Natural killer cell treated with Interleukin-12 subunit alpha and Interleukin-12 subunit beta and Interleukin-15 and Interleukin-18, amount 100 ng/mL, for 72 hours (primary cell): ENCODE results near the gene VPS50. TPM values are rescaled to one million over a fixed set of nuclear protein-coding genes. Genes with fewer than 3 reads are reported as not detected.
"Not testable (repeated sequence)": the region's sequence is repeated elsewhere in the genome, so short reads cannot be mapped to it uniquely, and the experiment has no call there.

Experiments used
- ATAC-seq, 2 donors: fragments of 150-1000 bp; cut with Tn5 transposase in 1 of 2; sonication (Bioruptor Pico), chemical (Tn5 transposase) in 1 of 2; 2 replicates each; pipeline ENCODE4 v1.10.0; 2021
- DNase-seq: peaks from one replicate; pipeline ENCODE4 v3.0.0; 2022; ENCODE audit warnings: low spot score
- H3K27ac Mint-ChIP-seq, 2 donors: 1 replicate in 1 of 2; 2 replicates in 1 of 2; pipeline ENCODE4 v1.8.0; 2022; ENCODE audit warnings: mixed read lengths in 2 of 2, mild to moderate bottlenecking in 1 of 2, moderate library complexity in 1 of 2
- H3K27me3 Mint-ChIP-seq, 2 donors: 1 replicate in 1 of 2; 2 replicates in 1 of 2; pipeline ENCODE4 v1.8.0; 2022; ENCODE audit warnings: mixed read lengths in 2 of 2
- H3K36me3 Mint-ChIP-seq: one replicate; pipeline ENCODE4 v1.8.0; 2022; ENCODE audit warnings: mixed read lengths
- H3K4me1 Mint-ChIP-seq, 2 donors: 1 replicate in 1 of 2; 2 replicates in 1 of 2; pipeline ENCODE4 v1.8.0; 2022; ENCODE audit warnings: low read depth in 2 of 2, mixed read lengths in 2 of 2, mild to moderate bottlenecking in 1 of 2
- H3K4me3 Mint-ChIP-seq: one replicate; pipeline ENCODE4 v1.8.0; 2022; ENCODE audit warnings: mixed read lengths
- H3K9me3 Mint-ChIP-seq: 2 replicates; pipeline ENCODE4 v1.8.0; 2022; ENCODE audit warnings: mixed read lengths
- total RNA-seq, 2 donors: library from RNA; stranded (reverse); gene quantifications; one replicate each; pipeline ENCODE4 v1.2.3, GENCODE V29; 2022

Gene VPS50
- total RNA-seq, 2 donors from 2014 or later, result 19.2 to 30.9 TPM

DNA sequence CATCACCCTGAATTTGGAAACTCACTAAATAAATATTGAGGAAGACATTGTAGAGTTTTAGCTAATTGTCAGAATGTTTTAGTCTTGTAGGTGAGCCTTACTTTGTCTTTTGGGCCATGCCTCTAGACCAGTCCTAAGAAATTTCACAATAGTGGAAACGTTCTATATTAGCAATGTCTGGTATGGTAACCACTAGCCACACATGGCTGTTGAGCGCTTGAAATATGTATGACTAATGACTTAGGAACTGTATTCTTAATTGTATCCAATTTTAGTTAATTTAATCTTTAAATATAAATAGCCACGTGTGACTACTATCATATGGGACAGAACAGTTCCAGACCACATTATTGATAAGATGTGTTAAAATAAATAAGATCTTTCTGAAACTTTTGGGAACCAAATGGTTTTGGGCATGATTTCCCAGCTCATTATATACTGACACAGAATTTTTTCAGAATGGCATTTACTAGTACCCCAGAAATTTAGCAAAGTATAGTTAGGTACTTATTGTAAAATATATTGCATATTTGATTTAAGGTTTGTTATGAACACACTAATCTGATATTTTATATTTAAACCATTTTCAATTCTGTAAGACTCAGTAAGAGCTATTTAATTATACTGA is 95.0 kb downstream of the VPS50 start:
- H3K27ac Mint-ChIP-seq, result no peak overlapping the region
- DNase-seq, result no peak
- no peaks in the 10 kb centered on the region for H3K27me3 Mint-ChIP-seq
- H3K4me1 Mint-ChIP-seq, result no peaks in the 10 kb centered on the region
- peaks cover 8% of the 10 kb centered on the region for H3K36me3 Mint-ChIP-seq
- H3K9me3 Mint-ChIP-seq, result no peaks in the 10 kb centered on the region
- no peak for ATAC-seq
- H3K4me3 Mint-ChIP-seq, result no peak overlapping the region

DNA sequence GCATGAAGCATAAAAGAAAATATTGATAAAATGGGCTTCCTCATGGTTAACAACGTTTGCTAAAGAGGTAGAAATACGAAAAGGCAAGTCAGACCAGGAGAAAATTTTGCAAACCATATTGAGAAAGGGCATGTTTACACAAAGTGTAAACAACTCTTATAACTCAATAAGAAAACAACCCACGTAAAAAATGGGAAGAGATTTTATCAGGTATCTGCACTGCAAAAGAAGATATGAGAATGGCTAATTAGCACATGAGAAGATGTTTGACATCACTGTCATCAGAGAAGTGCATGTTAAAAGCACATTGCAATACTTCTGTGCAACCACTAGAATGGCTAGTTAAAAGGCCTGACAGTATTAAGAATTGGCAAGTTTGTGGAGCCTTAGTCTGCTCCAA is 99.5 kb downstream of the VPS50 start:
- no peaks in the 10 kb centered on the region for H3K36me3 Mint-ChIP-seq
- H3K27me3 Mint-ChIP-seq, result no peaks in the 10 kb centered on the region
- ATAC-seq (no peak), DNase-seq (no peak)
- H3K27ac Mint-ChIP-seq, result no peak overlapping the region
- no peaks in the 10 kb centered on the region for H3K9me3 Mint-ChIP-seq
- no peak overlapping the region for H3K4me3 Mint-ChIP-seq
- H3K4me1 Mint-ChIP-seq, result no peaks in the 10 kb centered on the region

GRCh38 chr7:93332172-93332571 is 100.0 kb downstream of the VPS50 start:
- H3K27me3 Mint-ChIP-seq, result no peaks in the 10 kb centered on the region
- H3K4me3 Mint-ChIP-seq, result no peak overlapping the region
- ATAC-seq (no peak), DNase-seq (no peak)
- H3K4me1 Mint-ChIP-seq, result no peaks in the 10 kb centered on the region
- H3K27ac Mint-ChIP-seq, result no peak overlapping the region
- no peaks in the 10 kb centered on the region for H3K9me3 Mint-ChIP-seq
- no peaks in the 10 kb centered on the region for H3K36me3 Mint-ChIP-seq

GRCh38 chr7:93337052-93337451 is 104.9 kb downstream of the VPS50 start:
- H3K9me3 Mint-ChIP-seq, result no peaks in the 10 kb centered on the region
- DNase-seq, result no peak
- no peak overlapping the region for H3K27ac Mint-ChIP-seq
- H3K27me3 Mint-ChIP-seq, result no peaks in the 10 kb centered on the region
- no peaks in the 10 kb centered on the region for H3K4me1 Mint-ChIP-seq
- peaks cover 21% of the 10 kb centered on the region for H3K36me3 Mint-ChIP-seq
- ATAC-seq, result no peak
- H3K4me3 Mint-ChIP-seq, result no peak overlapping the region

- not testable (repeated sequence) for DNase-seq, H3K4me1 Mint-ChIP-seq, ATAC-seq, H3K27ac Mint-ChIP-seq, H3K9me3 Mint-ChIP-seq, H3K27me3 Mint-ChIP-seq, H3K4me3 Mint-ChIP-seq
- peaks cover 26% of the 10 kb centered on the region for H3K36me3 Mint-ChIP-seq
These were observed 110.0 kb downstream of the VPS50 start for GRCh38 chr7:93342178-93342577.

- Mint-ChIP-seq H3K36me3 (peaks cover 7% of the 10 kb centered on the region), H3K4me1 (peaks cover 5 to 11% of the 10 kb centered on the region in 2 donors), H3K9me3 (no peaks in the 10 kb centered on the region), H3K27me3 (no peaks in the 10 kb centered on the region), H3K4me3 (no peak overlapping the region), H3K27ac (peak overlapping the region; percentile 5 to 19)
- DNase-seq (no peak), ATAC-seq (no peak)
These were observed 118.2 kb downstream of the VPS50 start for GRCh38 chr7:93350338-93350737.

- no peak overlapping the region for H3K27ac Mint-ChIP-seq
- ATAC-seq (no peak), DNase-seq (no peak)
- H3K27me3 Mint-ChIP-seq, result no peaks in the 10 kb centered on the region
- H3K36me3 Mint-ChIP-seq, result peaks cover 7% of the 10 kb centered on the region
- H3K4me1 Mint-ChIP-seq, result peaks cover 5 to 11% of the 10 kb centered on the region in 2 donors
- H3K9me3 Mint-ChIP-seq, result no peaks in the 10 kb centered on the region
- no peak overlapping the region for H3K4me3 Mint-ChIP-seq
These were observed 120.7 kb downstream of the VPS50 start for GRCh38 chr7:93352881-93353280.

GRCh38 chr7:93354815-93355214 is 122.6 kb downstream of the VPS50 start:
- H3K27me3 Mint-ChIP-seq, result no peaks in the 10 kb centered on the region
- H3K36me3 Mint-ChIP-seq, result peaks cover 4% of the 10 kb centered on the region
- H3K4me3 Mint-ChIP-seq, result no peak overlapping the region
- ATAC-seq (no peak), DNase-seq (no peak)
- no peak overlapping the region for H3K27ac Mint-ChIP-seq
- no peaks in the 10 kb centered on the region for H3K9me3 Mint-ChIP-seq
- peaks cover 0 to 4% of the 10 kb centered on the region in 2 donors for H3K4me1 Mint-ChIP-seq

DNA sequence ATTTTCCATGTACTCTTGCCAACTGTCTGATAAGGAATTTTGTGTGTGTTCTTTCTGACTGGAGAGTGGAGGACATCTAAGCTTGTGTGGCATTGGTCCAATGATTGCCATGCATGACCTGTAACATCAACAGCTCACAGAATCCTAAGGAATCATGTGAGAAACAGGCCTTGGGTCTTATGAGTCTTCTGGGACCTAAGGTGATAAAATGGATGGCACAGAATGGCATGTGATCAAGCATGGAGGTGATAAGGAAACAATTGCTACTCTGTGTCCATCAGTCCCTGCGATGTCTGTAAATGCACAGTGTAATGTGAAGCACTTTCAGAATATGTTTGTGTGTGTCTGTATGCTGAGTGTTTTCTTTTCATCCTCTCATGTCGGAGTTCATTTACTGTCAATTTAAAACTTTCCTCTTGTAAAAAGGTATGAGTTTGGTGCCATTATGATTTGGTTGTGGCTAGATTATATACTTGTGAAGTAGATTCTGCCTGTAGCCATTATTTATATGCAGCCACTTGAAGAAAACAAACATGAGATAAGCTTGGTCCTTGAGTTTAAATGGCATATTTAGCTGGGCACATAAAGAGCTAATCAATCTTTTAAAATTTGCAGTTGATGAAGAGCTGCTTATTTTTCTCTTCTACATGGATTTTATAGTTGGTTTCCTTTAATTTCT is 127.5 kb downstream of the VPS50 start:
- Mint-ChIP-seq H3K4me1 (no peaks in the 10 kb centered on the region), H3K36me3 (peaks cover 4% of the 10 kb centered on the region), H3K4me3 (no peak overlapping the region), H3K9me3 (no peaks in the 10 kb centered on the region), H3K27ac (no peak overlapping the region), H3K27me3 (no peaks in the 10 kb centered on the region)
- ATAC-seq (no peak), DNase-seq (no peak)

GRCh38 chr7:93361853-93362252 is 129.7 kb downstream of the VPS50 start:
- Mint-ChIP-seq H3K4me1 (no peaks in the 10 kb centered on the region), H3K27ac (no peak overlapping the region), H3K27me3 (no peaks in the 10 kb centered on the region), H3K9me3 (no peaks in the 10 kb centered on the region), H3K4me3 (no peak overlapping the region), H3K36me3 (peaks cover 4% of the 10 kb centered on the region)
- DNase-seq, result no peak
- ATAC-seq, result no peak

DNA sequence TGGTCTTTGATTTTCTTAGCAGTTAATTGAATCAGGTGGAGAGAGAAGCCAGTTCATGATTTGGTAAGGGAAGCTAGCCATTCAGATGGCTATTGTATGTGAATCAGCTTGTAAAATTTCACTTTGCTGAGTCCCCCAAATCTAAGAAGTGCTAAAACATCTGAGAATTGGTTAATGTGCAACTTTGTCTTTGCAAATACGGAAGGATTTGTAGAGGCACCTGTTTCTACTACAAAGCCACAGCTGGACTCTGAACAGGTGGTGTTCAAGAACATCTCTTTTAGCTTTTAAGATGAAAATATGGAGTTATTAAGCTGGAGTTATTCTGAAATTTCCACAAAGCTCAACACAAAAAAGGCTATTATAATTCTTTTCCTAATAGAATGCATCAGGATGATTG is 132.6 kb downstream of the VPS50 start:
- ATAC-seq (no peak), DNase-seq (no peak)
- Mint-ChIP-seq H3K9me3 (peaks cover 4% of the 10 kb centered on the region), H3K36me3 (peaks cover 6% of the 10 kb centered on the region), H3K27me3 (peaks cover 0 to 4% of the 10 kb centered on the region in 2 donors), H3K4me1 (no peaks in the 10 kb centered on the region), H3K27ac (no peak overlapping the region), H3K4me3 (no peak overlapping the region)

DNA sequence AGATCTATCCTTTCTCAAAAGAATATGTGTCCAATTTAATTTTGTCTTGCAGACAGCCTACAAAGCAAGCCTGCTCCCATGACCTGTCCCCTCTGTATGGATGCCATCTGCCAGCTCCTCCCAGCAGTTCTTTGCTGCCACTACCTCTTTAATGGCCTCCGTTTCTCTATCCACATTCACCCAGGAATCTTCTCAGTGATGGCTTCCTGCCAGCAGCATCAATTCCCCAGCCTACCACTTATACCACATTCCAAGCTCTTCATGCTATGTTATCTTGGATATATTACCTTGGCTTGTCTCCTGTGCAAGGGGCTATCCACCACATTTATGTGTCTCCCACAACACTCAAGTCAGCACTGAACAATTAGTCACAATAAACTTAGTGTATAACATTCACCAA is 133.2 kb downstream of the VPS50 start:
- Mint-ChIP-seq H3K4me1 (no peaks in the 10 kb centered on the region), H3K27ac (no peak overlapping the region), H3K27me3 (peaks cover 0 to 4% of the 10 kb centered on the region in 2 donors), H3K9me3 (peaks cover 4% of the 10 kb centered on the region), H3K36me3 (peaks cover 6% of the 10 kb centered on the region), H3K4me3 (no peak overlapping the region)
- DNase-seq (no peak), ATAC-seq (no peak)

GRCh38 chr7:93366816-93367215 is 134.7 kb downstream of the VPS50 start:
- peaks cover 4% of the 10 kb centered on the region for H3K9me3 Mint-ChIP-seq
- H3K27me3 Mint-ChIP-seq, result peaks cover 0 to 4% of the 10 kb centered on the region in 2 donors
- DNase-seq (no peak), ATAC-seq (no peak)
- H3K27ac Mint-ChIP-seq, result no peak overlapping the region
- peaks cover 6% of the 10 kb centered on the region for H3K36me3 Mint-ChIP-seq
- no peak overlapping the region for H3K4me3 Mint-ChIP-seq
- no peaks in the 10 kb centered on the region for H3K4me1 Mint-ChIP-seq

DNA sequence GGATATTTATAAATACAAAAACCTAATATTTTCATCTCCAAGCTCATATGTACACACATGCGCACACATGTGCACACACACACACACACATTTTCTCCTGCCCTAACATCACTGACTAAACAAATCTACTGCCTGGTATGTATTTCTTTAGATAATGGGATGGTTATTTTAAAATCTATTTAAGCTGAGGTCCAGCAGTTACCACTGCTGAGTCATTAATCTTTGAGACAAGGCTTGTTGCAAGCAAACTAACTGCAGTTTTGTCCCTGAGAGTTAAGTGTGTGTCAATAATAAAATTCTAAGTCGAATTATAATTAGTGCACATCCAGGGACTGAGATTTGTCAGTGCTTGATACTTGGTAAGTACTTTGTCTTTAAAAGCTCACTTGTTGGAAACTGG is 135.1 kb downstream of the VPS50 start:
- peaks cover 0 to 4% of the 10 kb centered on the region in 2 donors for H3K27me3 Mint-ChIP-seq
- no peak overlapping the region for H3K4me3 Mint-ChIP-seq
- no peaks in the 10 kb centered on the region for H3K4me1 Mint-ChIP-seq
- ATAC-seq (no peak), DNase-seq (no peak)
- H3K36me3 Mint-ChIP-seq, result peaks cover 6% of the 10 kb centered on the region
- no peak overlapping the region for H3K27ac Mint-ChIP-seq
- peaks cover 4% of the 10 kb centered on the region for H3K9me3 Mint-ChIP-seq

DNA sequence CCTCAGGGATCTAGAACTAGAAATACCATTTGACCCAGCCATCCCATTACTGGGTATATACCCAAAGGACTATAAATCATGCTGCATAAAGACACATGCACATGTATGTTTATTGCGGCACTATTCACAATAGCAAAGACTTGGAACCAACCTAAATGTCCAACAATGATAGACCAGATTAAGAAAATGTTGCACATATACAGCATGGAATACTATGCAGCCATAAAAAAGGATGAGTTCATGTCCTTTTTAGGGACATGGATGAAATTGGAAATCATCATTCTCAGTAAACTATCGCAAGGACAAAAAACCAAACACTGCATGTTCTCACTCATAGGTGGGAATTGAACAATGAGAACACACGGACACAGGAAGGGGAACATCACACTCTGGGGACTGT is 138.8 kb downstream of the VPS50 start:
- H3K4me1 Mint-ChIP-seq, H3K36me3 Mint-ChIP-seq, H3K9me3 Mint-ChIP-seq, DNase-seq, H3K27ac Mint-ChIP-seq, H3K4me3 Mint-ChIP-seq, ATAC-seq: not testable (repeated sequence)
- H3K27me3 Mint-ChIP-seq, result peaks cover 10 to 12% of the 10 kb centered on the region in 2 donors
